ENCODE measurements around the gene SEZ6L2.
"Not testable (repeated sequence)": the region's sequence is repeated elsewhere in the genome, so short reads cannot be mapped to it uniquely, and the experiment has no call there.

Gene SEZ6L2

DNA sequence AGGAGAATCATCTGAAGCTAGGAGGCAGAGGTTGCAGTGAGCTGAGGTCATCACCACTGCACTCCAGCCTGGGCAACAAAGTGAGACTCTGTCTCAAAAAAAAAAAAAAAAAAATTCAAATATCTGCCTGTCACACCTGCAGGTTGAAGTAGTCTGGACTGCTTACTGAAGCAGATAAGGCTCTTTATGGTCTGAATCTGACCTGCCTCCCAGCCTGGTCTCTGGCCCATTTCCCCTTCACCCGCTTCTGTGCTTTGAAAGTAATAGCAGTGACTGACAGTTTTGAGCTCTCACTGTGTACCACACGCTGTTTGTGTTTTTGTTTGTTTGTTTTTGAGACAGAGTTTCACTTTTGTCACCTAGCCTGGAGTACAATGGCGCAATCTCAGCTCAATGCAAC lies 5.8 kb downstream of the SEZ6L2 start:
- no peak overlapping the region for H3K4me3 ChIP-seq (ENCODE audit: low read length)
- no peak for DNase-seq (ENCODE audit: low read depth, low spot score)

DNA sequence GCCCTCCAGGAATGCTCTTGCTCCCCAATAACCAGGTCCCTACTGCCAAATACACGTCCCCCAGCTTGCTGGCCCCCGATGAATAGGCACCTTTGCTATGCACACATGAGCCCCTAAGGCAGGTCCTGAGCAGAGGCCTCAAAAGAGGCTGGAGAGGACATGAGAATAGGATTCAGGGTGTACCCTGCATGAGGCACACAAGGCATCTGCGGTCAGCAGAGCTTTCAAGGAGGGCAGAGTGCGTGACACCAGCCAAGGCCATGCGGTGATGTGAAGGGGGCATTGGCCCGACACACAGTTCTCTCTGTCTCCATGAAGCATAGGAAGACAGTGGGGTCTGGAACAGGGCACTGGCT lies 6.9 kb downstream of the SEZ6L2 start:
- H3K4me3 ChIP-seq (ENCODE audit: low read length): no peak overlapping the region
- no peak for DNase-seq (ENCODE audit: low read depth, low spot score)

GRCh38 chr16:29891525-29892457 lies 7.6 kb downstream of the SEZ6L2 start:
- DNase-seq (ENCODE audit: low read depth, low spot score): no peak
- no peak overlapping the region for H3K4me3 ChIP-seq (ENCODE audit: low read length)

DNA sequence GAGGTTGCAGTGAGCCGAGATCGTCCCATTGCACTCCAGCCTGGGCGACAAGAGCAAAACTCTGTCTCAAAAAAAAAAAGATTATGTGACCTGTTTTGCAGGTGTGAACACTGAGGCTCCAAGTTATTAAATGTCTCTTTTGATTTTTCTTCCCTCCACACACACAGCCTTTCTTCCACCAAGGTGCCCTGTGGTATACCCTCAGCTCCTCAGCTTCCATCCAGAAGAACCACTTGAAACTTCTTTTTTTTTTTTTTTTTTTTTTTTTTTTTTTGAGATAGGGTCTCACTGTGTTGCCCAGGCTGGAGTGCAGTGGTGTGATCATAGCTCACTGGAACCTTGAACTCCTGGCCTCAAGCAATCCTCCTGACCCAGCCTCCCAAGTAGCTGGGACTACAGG lies 10.0 kb downstream of the SEZ6L2 start:
- DNase-seq (ENCODE audit: low read depth, low spot score); H3K4me3 ChIP-seq (ENCODE audit: low read length): not testable (repeated sequence)

GRCh38 chr16:29883987-29884386 lies 15.4 kb downstream of the SEZ6L2 start:
- no peak for DNase-seq (ENCODE audit: low read depth, low spot score)
- H3K4me3 ChIP-seq (ENCODE audit: low read length): no peak overlapping the region

- no peak overlapping the region for H3K4me3 ChIP-seq (ENCODE audit: low read length)
- DNase-seq (ENCODE audit: low read depth, low spot score): no peak
These were observed 18.3 kb downstream of the SEZ6L2 start for GRCh38 chr16:29881050-29881449.

DNA sequence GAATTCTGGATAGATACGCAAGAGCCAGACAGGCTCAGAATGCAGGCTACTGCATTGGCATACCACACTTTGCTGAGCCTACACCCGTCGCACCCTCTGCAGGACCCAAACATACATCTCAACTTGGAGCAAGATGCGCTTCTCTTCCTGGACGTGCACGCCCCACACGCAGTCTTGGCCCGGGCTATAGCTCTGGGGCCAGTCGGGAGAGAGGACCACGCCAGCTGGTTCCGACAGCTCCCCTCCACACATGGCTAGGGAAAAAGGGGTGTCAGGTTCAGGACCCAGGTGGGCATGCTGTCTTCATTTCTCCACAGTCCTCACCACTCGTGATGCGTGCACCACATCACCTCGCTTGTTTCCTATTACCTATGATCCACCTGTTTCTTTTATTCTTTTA lies 21.2 kb downstream of the SEZ6L2 start:
- H3K4me3 ChIP-seq (ENCODE audit: low read length): no peak overlapping the region
- DNase-seq (ENCODE audit: low read depth, low spot score): no peak

DNA sequence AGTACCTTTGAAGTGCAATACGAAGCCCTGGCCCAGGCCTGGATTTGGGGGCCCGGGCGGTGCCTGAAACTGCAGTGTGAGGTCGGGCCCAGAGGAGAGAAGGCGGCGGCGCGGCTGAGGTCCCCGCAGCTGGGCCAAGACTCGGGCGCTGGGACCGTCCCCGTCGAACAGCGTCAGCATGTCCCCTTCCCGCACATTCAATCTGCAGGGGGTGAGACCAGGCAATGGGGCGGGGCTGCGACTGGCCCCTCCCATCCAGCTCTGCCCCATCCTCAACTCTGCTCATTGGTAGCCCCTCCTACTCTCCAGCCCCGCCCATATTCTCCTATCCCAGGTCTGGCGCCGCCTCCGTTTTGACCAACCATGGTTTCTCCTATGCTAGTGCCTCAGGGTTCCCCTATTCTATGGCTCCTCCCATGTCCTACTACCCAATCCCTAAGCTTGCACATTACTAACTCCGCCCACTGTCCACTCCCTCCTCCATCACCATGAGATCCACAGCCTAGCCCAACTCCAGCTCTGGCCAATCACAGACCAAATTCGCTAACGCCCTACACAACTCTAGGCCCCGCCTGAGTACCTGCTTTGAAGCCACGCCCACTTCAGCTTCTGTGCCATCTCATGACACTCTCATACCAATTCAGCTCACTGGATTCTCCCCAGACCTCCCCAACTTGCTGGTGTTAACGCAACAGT lies 21.9 kb downstream of the SEZ6L2 start:
- H3K4me3 ChIP-seq (ENCODE audit: low read length): no peak overlapping the region
- DNase-seq (ENCODE audit: low read depth, low spot score): peak; percentile 46

DNA sequence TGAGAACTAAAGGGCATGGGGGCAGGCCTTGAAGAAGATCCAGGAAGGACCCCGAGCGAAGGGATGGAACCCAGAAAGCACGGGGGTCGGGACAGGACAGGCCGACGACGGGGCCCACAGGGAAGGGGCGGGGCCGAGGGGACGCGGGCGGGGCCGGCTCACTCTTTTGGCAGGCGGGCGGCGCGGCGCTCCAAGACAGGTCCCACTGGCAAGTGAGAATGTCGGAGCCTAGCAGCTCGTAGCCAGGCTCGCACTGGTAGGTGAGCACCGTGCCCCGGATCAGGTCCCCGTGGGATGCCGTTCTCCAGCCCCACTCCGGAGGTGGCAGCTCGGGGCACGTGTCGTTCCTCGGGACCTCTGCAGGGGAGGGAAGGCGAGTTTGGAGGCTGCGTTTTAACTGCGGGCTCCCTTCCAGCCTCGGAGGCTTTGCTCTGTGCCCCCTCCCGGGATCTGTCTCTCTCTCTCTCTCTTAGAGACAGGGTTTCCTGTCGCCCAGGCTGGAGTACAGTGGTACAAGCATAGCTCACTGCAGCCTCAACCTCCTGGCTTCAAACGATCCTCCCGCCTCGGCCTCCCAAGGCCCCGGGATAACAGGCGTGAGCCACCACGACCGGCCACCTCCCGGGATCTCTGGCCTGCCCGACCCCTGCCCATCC lies 22.6 kb downstream of the SEZ6L2 start:
- DNase-seq (ENCODE audit: low read depth, low spot score): no peak
- peak overlapping the region; percentile 34 for H3K4me3 ChIP-seq (ENCODE audit: low read length)

GRCh38 chr16:29876217-29876593 lies 23.1 kb downstream of the SEZ6L2 start:
- H3K4me3 ChIP-seq (ENCODE audit: low read length): peak overlapping the region; percentile 34
- DNase-seq (ENCODE audit: low read depth, low spot score): no peak

- no peak for DNase-seq (ENCODE audit: low read depth, low spot score)
- H3K4me3 ChIP-seq (ENCODE audit: low read length): no peak overlapping the region
These were observed 24.1 kb downstream of the SEZ6L2 start for GRCh38 chr16:29875206-29875605.

GRCh38 chr16:29873319-29873718 lies 26.0 kb downstream of the SEZ6L2 start:
- H3K4me3 ChIP-seq (ENCODE audit: low read length): no peak overlapping the region
- no peak for DNase-seq (ENCODE audit: low read depth, low spot score)

GRCh38 chr16:29871822-29872546 lies 27.4 kb downstream of the SEZ6L2 start:
- no peak for DNase-seq (ENCODE audit: low read depth, low spot score)
- no peak overlapping the region for H3K4me3 ChIP-seq (ENCODE audit: low read length)

DNA sequence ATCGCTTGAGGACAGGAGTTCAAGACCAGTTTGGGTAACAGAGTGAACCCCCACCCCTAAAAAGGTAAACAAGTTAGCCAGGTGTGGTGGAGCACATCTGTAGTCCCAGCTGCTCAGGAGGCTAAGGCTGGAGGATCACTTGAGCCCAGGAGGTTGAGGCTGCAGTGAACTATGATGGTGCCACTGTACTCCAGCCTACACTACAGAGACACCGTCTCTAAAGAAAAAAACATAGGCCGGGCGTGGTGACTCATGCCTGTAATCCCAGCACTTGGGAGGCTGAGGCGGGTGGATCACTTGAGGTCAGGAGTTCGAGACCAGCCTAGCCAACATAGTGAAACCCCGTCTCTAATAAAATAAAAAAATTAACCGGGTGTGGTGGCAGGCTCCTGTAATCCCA lies 30.3 kb downstream of the SEZ6L2 start:
- DNase-seq (ENCODE audit: low read depth, low spot score); H3K4me3 ChIP-seq (ENCODE audit: low read length): not testable (repeated sequence)

GRCh38 chr16:29868396-29869009 lies 30.8 kb downstream of the SEZ6L2 start:
- no peak for DNase-seq (ENCODE audit: low read depth, low spot score)
- H3K4me3 ChIP-seq (ENCODE audit: low read length): no peak overlapping the region

GRCh38 chr16:29864205-29864604 lies 35.1 kb downstream of the SEZ6L2 start:
- no peak overlapping the region for H3K4me3 ChIP-seq (ENCODE audit: low read length)
- DNase-seq (ENCODE audit: low read depth, low spot score): no peak

GRCh38 chr16:29863669-29863984 lies 35.7 kb downstream of the SEZ6L2 start:
- peak overlapping the region; percentile 81 for H3K4me3 ChIP-seq (ENCODE audit: low read length)
- no peak for DNase-seq (ENCODE audit: low read depth, low spot score)

GRCh38 chr16:29862884-29863668 lies 36.3 kb downstream of the SEZ6L2 start, which contains the start of gene CDIPT:
Gene CDIPT, minus strand, starts transcription at chr16:29863226. Its CDS starts 369 bp downstream, at chr16:29862857.
- peak within 1 kb of the TSS; percentile 81 for H3K4me3 ChIP-seq (ENCODE audit: low read length)
- DNase-seq (ENCODE audit: low read depth, low spot score): peak; percentile 99
